ENCODE measurements around the gene GALK1.

- TF ChIP-seq POLR2A (IDR thresholded peaks at IDR 0.05) (no peak), CTCF (IDR thresholded peaks at IDR 0.05) (no peak)
These were observed 42.4 kb downstream of the GALK1 start for GRCh38 chr17:75722542-75723095.
